ENCODE measurements around the gene ARTN. TPM values are rescaled to one million over a fixed set of nuclear protein-coding genes. Genes with fewer than 3 reads are reported as not detected.

Gene ARTN
- total RNA-seq, 1 experiment from 2014 or later, result 17.4 TPM

- Histone ChIP-seq H4K20me1 (ENCODE audit: insufficient read depth) (no peaks in the 10 kb centered on the region), H2AFZ (no peak overlapping the region), H3K79me2 (ENCODE audit: low read depth) (no peaks in the 10 kb centered on the region), H3K4me3 (no peak overlapping the region), H3K4me2 (no peak overlapping the region), H3K9me3 (ENCODE audit: insufficient read depth, low read depth) (no peaks in the 10 kb centered on the region), H3K9me2 (ENCODE audit: insufficient read depth) (no peaks in the 10 kb centered on the region), H3K36me3 (ENCODE audit: low read depth) (no peaks in the 10 kb centered on the region), H3K27me3 (ENCODE audit: insufficient read depth, low read depth) (no peaks in the 10 kb centered on the region), H3F3A (ENCODE audit: insufficient read depth, low read depth) (no peaks in the 10 kb centered on the region), H3K4me1 (replicated peaks; ENCODE audit: insufficient read depth) (no peaks in the 10 kb centered on the region), H3K27ac (no peak overlapping the region)
- ChIA-PET CTCF (interaction anchor here (0.6 kb wide), 1 partner anchor 393 kb away, joined by 3 read pairs; no protein-coding TSS in a partner anchor), POLR2A (ENCODE audit: unreplicated experiment) (interaction anchor here (0.7 kb wide), 1 partner anchor 15 kb away, joined by 4 read pairs; no protein-coding TSS in a partner anchor)
- intact Hi-C loops (cut with micrococcal nuclease; ENCODE audit: unreplicated experiment), result no loop called here
- no peak for DNase-seq
- no peak for TF ChIP-seq CTCF (conservative IDR thresholded peaks at IDR 0.05)
- no peak for TF ChIP-seq EZH2 (IDR thresholded peaks at IDR 0.05; ENCODE audit: low read depth)
- BruUV-seq (replicated peaks), result no TSS peak
These were observed 25.0 kb downstream of the ARTN start for GRCh38 chr1:43958351-43959255.

- POLR2A ChIA-PET (ENCODE audit: unreplicated experiment), result no interaction called here
- Histone ChIP-seq H2AFZ (no peak overlapping the region), H3K9me3 (ENCODE audit: insufficient read depth, low read depth) (no peaks in the 10 kb centered on the region), H3K27ac (no peak overlapping the region), H3K79me2 (ENCODE audit: low read depth) (no peaks in the 10 kb centered on the region), H3F3A (ENCODE audit: insufficient read depth, low read depth) (no peaks in the 10 kb centered on the region), H3K4me3 (no peak overlapping the region), H3K4me1 (replicated peaks; ENCODE audit: insufficient read depth) (no peaks in the 10 kb centered on the region), H3K36me3 (ENCODE audit: low read depth) (no peaks in the 10 kb centered on the region), H4K20me1 (ENCODE audit: insufficient read depth) (no peaks in the 10 kb centered on the region), H3K9me2 (ENCODE audit: insufficient read depth) (no peaks in the 10 kb centered on the region), H3K27me3 (ENCODE audit: insufficient read depth, low read depth) (no peaks in the 10 kb centered on the region), H3K4me2 (no peak overlapping the region)
- CTCF ChIA-PET, result no interaction called here
- TF ChIP-seq CTCF (conservative IDR thresholded peaks at IDR 0.05) (no peak), EZH2 (IDR thresholded peaks at IDR 0.05; ENCODE audit: low read depth) (no peak)
- intact Hi-C loops (cut with micrococcal nuclease; ENCODE audit: unreplicated experiment), result no loop called here
- DNase-seq, result no peak
- no TSS peak for BruUV-seq (replicated peaks)
These were observed 27.2 kb downstream of the ARTN start for GRCh38 chr1:43960798-43961197.

GRCh38 chr1:43961692-43962091 is 28.1 kb downstream of the ARTN start:
- H3K27ac ChIP-seq, result no peak overlapping the region
- H3K79me2 ChIP-seq (ENCODE audit: low read depth), result no peaks in the 10 kb centered on the region
- no peaks in the 10 kb centered on the region for H4K20me1 ChIP-seq (ENCODE audit: insufficient read depth)
- H3K36me3 ChIP-seq (ENCODE audit: low read depth), result no peaks in the 10 kb centered on the region
- H2AFZ ChIP-seq, result no peak overlapping the region
- H3K4me1 ChIP-seq (replicated peaks; ENCODE audit: insufficient read depth), result no peaks in the 10 kb centered on the region
- BruUV-seq (replicated peaks), result no TSS peak
- POLR2A ChIA-PET (ENCODE audit: unreplicated experiment), result no interaction called here
- intact Hi-C loops (cut with micrococcal nuclease; ENCODE audit: unreplicated experiment), result no loop called here
- H3K4me2 ChIP-seq, result no peak overlapping the region
- H3K9me2 ChIP-seq (ENCODE audit: insufficient read depth), result no peaks in the 10 kb centered on the region
- H3K4me3 ChIP-seq, result no peak overlapping the region
- CTCF ChIA-PET, result no interaction called here
- no peaks in the 10 kb centered on the region for H3K9me3 ChIP-seq (ENCODE audit: insufficient read depth, low read depth)
- no peak for TF ChIP-seq EZH2 (IDR thresholded peaks at IDR 0.05; ENCODE audit: low read depth)
- TF ChIP-seq CTCF (conservative IDR thresholded peaks at IDR 0.05), result no peak
- no peaks in the 10 kb centered on the region for H3F3A ChIP-seq (ENCODE audit: insufficient read depth, low read depth)
- H3K27me3 ChIP-seq (ENCODE audit: insufficient read depth, low read depth), result no peaks in the 10 kb centered on the region
- DNase-seq, result no peak
